WI38 (cell line): Measurements from ENCODE around the gene DUOXA2.

Experiments used
- H3K4me3 ChIP-seq: 2 replicates; pipeline ENCODE4 v1.5.1; 2011; ENCODE audit warnings: low read depth, mild to moderate bottlenecking, control low read depth, low read length
- TF ChIP-seq, protein P1 (sequence below): IDR thresholded peaks from 2 replicates; pipeline ENCODE4 v1.5.1; 2012; ENCODE audit warnings: low read depth, mild to moderate bottlenecking, control low read depth, low read length

DUOXA2 gene

DNA sequence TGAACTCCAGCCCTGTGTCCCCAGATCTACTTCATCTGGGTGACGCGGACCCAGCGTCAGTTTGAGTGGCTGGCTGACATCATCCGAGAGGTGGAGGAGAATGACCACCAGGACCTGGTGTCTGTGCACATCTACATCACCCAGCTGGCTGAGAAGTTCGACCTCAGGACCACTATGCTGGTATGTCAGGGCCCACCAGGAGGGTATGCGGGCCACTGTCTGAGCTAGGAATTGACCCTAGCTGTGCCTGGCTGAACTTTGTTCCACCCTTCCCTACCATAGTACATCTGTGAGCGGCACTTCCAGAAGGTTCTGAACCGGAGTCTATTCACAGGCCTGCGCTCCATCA is 49.4 kb downstream of the DUOXA2 start:
- H3K4me3 ChIP-seq, result no peak overlapping the region
- TF ChIP-seq, protein P1, sequence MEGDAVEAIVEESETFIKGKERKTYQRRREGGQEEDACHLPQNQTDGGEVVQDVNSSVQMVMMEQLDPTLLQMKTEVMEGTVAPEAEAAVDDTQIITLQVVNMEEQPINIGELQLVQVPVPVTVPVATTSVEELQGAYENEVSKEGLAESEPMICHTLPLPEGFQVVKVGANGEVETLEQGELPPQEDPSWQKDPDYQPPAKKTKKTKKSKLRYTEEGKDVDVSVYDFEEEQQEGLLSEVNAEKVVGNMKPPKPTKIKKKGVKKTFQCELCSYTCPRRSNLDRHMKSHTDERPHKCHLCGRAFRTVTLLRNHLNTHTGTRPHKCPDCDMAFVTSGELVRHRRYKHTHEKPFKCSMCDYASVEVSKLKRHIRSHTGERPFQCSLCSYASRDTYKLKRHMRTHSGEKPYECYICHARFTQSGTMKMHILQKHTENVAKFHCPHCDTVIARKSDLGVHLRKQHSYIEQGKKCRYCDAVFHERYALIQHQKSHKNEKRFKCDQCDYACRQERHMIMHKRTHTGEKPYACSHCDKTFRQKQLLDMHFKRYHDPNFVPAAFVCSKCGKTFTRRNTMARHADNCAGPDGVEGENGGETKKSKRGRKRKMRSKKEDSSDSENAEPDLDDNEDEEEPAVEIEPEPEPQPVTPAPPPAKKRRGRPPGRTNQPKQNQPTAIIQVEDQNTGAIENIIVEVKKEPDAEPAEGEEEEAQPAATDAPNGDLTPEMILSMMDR, result no peak

DNA sequence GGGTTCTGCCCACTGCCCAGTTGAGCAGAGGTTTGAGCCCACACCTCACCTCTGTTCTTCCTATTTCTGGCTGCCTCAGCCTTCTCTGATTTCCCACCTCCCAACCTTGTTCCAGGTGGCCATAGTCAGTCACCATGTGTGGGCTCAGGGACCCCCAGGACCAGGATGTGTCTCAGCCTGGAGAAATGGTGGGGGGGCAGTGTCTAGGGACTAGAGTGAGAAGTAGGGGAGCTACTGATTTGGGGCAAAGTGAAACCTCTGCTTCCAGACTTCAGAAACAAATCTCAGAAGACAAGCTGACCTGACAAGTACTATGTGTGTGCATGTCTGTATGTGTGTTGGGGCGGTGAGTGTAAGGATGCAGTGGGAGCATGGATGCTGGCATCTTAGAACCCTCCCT is 50.8 kb downstream of the DUOXA2 start:
- no peak overlapping the region for H3K4me3 ChIP-seq
- TF ChIP-seq, protein P1, result no peak

DNA sequence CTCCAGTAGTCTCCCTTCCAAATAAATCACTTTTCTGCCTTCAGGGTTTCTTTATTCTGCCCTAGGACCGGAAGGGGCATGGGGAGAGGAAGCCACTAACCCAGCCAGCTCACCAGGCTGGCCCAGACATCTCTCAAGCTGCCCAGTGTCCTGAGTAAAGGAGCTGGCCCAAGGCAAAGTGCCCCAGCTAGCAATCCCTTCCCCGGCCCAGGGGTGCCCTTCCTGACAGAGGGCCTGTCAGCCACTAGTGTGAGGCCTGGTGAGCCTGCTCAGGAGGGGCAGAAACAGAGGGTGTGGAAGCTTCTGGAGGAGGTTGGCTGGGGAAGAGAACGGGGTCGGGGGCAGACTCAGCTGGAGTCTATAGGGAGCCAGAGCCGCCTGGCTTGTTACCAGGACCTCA is 51.4 kb downstream of the DUOXA2 start:
- TF ChIP-seq, protein P1, result no peak
- H3K4me3 ChIP-seq, result no peak overlapping the region

DNA sequence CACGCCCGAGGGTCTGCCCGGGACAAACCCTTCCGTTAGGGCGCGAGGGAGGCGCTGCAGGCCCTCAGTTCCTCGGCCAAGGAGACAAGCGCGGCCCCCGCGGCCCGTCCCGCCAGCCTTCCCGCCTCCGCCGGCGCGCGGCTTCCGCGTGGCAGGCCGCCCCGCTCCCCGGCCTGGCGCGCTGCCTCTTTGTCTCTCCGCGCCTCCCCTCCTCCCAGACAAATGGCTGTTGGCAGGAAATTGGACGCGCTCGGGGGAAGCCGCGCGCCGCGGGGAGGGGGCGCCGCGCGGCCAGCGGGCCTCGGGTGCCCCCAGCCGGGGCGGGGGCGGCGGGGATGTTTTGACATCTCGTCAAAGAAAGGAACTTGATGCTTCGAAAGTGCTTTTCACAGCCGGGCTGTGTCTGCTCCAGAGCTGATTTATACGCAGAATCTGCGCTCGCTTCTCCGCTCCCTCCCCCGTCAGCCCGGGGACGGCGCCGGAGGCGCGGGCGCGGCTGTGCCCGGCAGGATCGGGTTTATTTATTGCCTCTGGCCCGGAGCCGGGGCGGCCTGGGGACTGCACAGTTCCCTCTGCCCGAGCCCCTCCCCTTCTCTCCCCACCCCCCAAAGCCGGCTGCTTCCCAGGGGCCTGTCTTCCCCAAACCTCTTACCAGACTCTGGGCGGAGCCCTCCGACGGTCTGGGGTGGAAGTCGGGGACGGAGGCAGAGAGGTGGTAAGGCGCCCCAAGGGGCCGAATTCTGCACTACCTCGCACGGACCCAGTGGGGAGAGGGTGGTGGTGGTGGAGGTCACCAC is 52.9 kb downstream of the DUOXA2 start:
- peak overlapping the region; percentile 56 for H3K4me3 ChIP-seq
- TF ChIP-seq, protein P1, result peak; percentile 73

DNA sequence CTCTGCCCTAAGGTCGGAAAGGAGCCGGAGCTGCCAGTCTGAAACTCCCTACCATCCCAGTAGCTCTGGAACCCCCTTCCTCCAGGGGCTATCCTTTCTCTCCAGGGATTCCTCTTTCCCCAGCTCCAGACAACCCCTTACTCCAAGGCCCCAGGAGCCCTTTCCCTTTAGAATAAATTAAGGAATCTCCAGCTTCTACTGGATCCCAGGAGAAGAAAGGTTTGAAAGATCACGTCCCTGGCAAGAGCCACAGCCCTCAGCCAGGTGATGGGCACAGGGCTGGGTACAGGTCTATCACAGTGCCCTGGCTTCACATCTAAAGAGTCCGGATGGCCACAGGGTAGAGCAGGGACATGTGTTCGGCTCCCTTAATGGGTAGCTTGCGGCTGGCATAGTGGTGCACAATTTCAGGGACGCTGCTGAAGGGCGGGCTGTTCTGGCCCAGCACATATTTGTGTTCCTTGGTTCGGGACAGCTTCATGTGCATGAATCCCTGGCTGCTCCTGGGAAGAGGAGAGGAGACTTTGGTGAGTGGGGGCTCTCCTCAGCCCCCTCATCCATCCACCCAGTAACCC is 53.6 kb downstream of the DUOXA2 start:
- peak overlapping the region; percentile 56 for H3K4me3 ChIP-seq
- TF ChIP-seq, protein P1, result no peak
